ENCODE measurements around the gene TNS1. TPM values are rescaled to one million over a fixed set of nuclear protein-coding genes. Genes with fewer than 3 reads are reported as not detected.

The TNS1 gene
- total RNA-seq, 1 donor from 2014 or later = 219 TPM

- no peak for FAIRE-seq
- no peak overlapping the region for H3K9ac ChIP-seq (ENCODE audit: low read length)
- H3K27ac ChIP-seq (ENCODE audit: low read depth, low read length) = no peak overlapping the region
- H3K36me3 ChIP-seq (ENCODE audit: insufficient read depth, low read length) = peaks cover 19% of the 10 kb centered on the region
- no peaks in the 10 kb centered on the region for H3K9me3 ChIP-seq (ENCODE audit: insufficient read depth, low read depth, low read length)
- no peaks in the 10 kb centered on the region for H3K9me3 Mint-ChIP-seq (ENCODE audit: unreplicated experiment)
- no peak overlapping the region for H3K4me3 ChIP-seq (ENCODE audit: insufficient read depth, low read depth, low read length)
- TF ChIP-seq, protein P1, sequence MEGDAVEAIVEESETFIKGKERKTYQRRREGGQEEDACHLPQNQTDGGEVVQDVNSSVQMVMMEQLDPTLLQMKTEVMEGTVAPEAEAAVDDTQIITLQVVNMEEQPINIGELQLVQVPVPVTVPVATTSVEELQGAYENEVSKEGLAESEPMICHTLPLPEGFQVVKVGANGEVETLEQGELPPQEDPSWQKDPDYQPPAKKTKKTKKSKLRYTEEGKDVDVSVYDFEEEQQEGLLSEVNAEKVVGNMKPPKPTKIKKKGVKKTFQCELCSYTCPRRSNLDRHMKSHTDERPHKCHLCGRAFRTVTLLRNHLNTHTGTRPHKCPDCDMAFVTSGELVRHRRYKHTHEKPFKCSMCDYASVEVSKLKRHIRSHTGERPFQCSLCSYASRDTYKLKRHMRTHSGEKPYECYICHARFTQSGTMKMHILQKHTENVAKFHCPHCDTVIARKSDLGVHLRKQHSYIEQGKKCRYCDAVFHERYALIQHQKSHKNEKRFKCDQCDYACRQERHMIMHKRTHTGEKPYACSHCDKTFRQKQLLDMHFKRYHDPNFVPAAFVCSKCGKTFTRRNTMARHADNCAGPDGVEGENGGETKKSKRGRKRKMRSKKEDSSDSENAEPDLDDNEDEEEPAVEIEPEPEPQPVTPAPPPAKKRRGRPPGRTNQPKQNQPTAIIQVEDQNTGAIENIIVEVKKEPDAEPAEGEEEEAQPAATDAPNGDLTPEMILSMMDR (IDR thresholded peaks at IDR 0.05; ENCODE audit: insufficient read depth, low read depth, low read length) = no peak
- no peak for TF ChIP-seq EZH2 (IDR thresholded peaks at IDR 0.05; ENCODE audit: insufficient read depth, low read length)
- H3K4me1 Mint-ChIP-seq (ENCODE audit: low read depth, unreplicated experiment) = peaks cover 10% of the 10 kb centered on the region
- no peak overlapping the region for H2AFZ ChIP-seq (ENCODE audit: low read depth, low read length)
- no peaks in the 10 kb centered on the region for H3K27me3 Mint-ChIP-seq (ENCODE audit: low read depth, unreplicated experiment)
- H3K4me3 Mint-ChIP-seq (ENCODE audit: unreplicated experiment) = no peak overlapping the region
- H3K27me3 ChIP-seq (ENCODE audit: insufficient read depth, low read length) = no peaks in the 10 kb centered on the region
- no peak for DNase-seq (ENCODE audit: low read depth)
- H3K4me2 ChIP-seq (ENCODE audit: low read length) = no peak overlapping the region
- peaks cover 3% of the 10 kb centered on the region for H3K4me1 ChIP-seq (ENCODE audit: insufficient read depth, low read length)
- H3K36me3 Mint-ChIP-seq (ENCODE audit: low read depth, unreplicated experiment) = peaks cover 28% of the 10 kb centered on the region
- peak overlapping the region; percentile 50 for H3K27ac Mint-ChIP-seq (ENCODE audit: unreplicated experiment)
- H3K79me2 ChIP-seq (ENCODE audit: insufficient read depth, low read length) = no peaks in the 10 kb centered on the region
- peaks cover 57% of the 10 kb centered on the region for H4K20me1 ChIP-seq (ENCODE audit: insufficient read depth, low read length)
Observed at GRCh38 chr2:217799563-217800432, 203.0 kb downstream of the TNS1 start.

DNA sequence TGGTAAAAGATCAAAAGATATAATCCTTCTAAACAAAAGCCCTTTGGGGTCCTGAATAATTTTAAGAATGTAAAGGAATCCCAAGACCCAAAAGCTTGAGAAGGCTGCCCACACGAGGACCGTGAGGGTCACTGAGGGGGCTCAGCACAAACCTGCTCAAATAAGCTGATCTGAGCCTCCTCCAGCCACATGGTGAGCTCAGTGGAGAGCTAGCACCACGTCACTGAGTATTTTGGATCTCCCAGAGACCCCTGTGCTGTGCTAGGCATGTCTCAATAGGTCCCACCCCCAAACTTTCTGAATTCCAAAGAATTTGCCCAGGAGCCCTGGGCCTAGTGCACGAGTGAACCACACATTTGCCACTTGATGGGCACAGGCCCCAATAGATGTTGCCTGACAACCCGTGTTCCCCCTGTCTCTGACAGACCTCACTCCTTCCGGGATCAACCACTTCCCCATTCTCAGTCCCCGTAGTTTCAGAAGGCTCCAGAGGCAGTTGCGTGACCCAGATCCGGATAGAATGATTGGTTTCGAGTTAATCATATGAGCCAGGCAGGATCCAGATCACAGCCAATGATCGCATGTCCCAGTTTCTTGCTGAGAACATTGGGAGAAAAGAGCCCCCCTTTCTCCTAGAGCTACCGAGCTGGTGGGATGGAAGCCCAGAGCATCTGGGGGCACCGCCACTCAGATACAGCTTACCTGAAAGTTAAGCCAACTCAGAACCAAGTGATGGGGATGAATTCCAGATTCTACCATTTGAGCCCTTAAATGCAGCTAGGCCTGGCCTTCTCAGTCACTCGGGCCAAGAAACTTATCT lies 203.8 kb downstream of the TNS1 start:
- H3K4me1 ChIP-seq (ENCODE audit: insufficient read depth, low read length) = peaks cover 3% of the 10 kb centered on the region
- no peaks in the 10 kb centered on the region for H3K9me3 ChIP-seq (ENCODE audit: insufficient read depth, low read depth, low read length)
- Mint-ChIP-seq H3K27me3 (ENCODE audit: low read depth, unreplicated experiment) (no peaks in the 10 kb centered on the region), H3K27ac (ENCODE audit: unreplicated experiment) (peak overlapping the region; percentile 80), H3K9me3 (ENCODE audit: unreplicated experiment) (no peaks in the 10 kb centered on the region), H3K4me3 (ENCODE audit: unreplicated experiment) (no peak overlapping the region), H3K36me3 (ENCODE audit: low read depth, unreplicated experiment) (peaks cover 24% of the 10 kb centered on the region), H3K4me1 (ENCODE audit: low read depth, unreplicated experiment) (peaks cover 10% of the 10 kb centered on the region)
- DNase-seq (ENCODE audit: low read depth) (no peak), FAIRE-seq (no peak)
- no peak for TF ChIP-seq EZH2 (IDR thresholded peaks at IDR 0.05; ENCODE audit: insufficient read depth, low read length)
- TF ChIP-seq, protein P1 (IDR thresholded peaks at IDR 0.05; ENCODE audit: insufficient read depth, low read depth, low read length) = no peak
- peaks cover 17% of the 10 kb centered on the region for H3K36me3 ChIP-seq (ENCODE audit: insufficient read depth, low read length)
- H3K79me2 ChIP-seq (ENCODE audit: insufficient read depth, low read length) = no peaks in the 10 kb centered on the region
- H3K4me2 ChIP-seq (ENCODE audit: low read length) = no peak overlapping the region
- H4K20me1 ChIP-seq (ENCODE audit: insufficient read depth, low read length) = peaks cover 51% of the 10 kb centered on the region
- no peaks in the 10 kb centered on the region for H3K27me3 ChIP-seq (ENCODE audit: insufficient read depth, low read length)
- H3K4me3 ChIP-seq (ENCODE audit: insufficient read depth, low read depth, low read length) = no peak overlapping the region
- H2AFZ ChIP-seq (ENCODE audit: low read depth, low read length) = no peak overlapping the region
- no peak overlapping the region for H3K27ac ChIP-seq (ENCODE audit: low read depth, low read length)
- no peak overlapping the region for H3K9ac ChIP-seq (ENCODE audit: low read length)
